DOHH2 (cell line): ENCODE data around the gene LMO3.

Experiments
- CTCF ChIP-seq: fragments of 200-600 bp; sonication (generic); IDR thresholded peaks from one replicate; pipeline ENCODE4 v1.5.1; 2014; ENCODE audit warnings: antibody characterized with exemption, mild to moderate bottlenecking, low read depth, low read length; ENCODE audit not compliant: poor library complexity, severe bottlenecking
- EZH2phosphoT487 ChIP-seq: fragments of 200-600 bp; sonication (generic); IDR thresholded peaks from 2 replicates; pipeline ENCODE4 v1.6.1; 2017; ENCODE audit warnings: borderline replicate concordance, mild to moderate bottlenecking, antibody characterized with exemption, low read length, moderate library complexity, mixed read lengths

- TF ChIP-seq CTCF, result no peak
- no peak for TF ChIP-seq EZH2phosphoT487
Observed at GRCh38 chr12:16553457-16553856, 52.5 kb downstream of the LMO3 start.
